Upper lobe of right lung (tissue), 1 donor: Measurements from ENCODE around the gene GABRB1. TPM values are rescaled to one million over a fixed set of nuclear protein-coding genes. Genes with fewer than 3 reads are reported as not detected.

Experiments used
- ATAC-seq: fragments of 200-7000 bp; cut with Tn5 transposase; one replicate; pipeline ENCODE4 v1.9.1; 2020; ENCODE audit warnings: mild to moderate bottlenecking, moderate library complexity
- DNase-seq: peaks from one replicate; pipeline ENCODE4 v3.0.0-alpha.2; 2020
- H3K27ac ChIP-seq: fragments of 200-600 bp; one replicate; pipeline ENCODE4 v1.8.0; 2022
- H3K27me3 ChIP-seq: fragments of 200-600 bp; one replicate; pipeline ENCODE4 v1.8.0; 2022; ENCODE audit warnings: mild to moderate bottlenecking
- H3K36me3 ChIP-seq: fragments of 200-600 bp; one replicate; pipeline ENCODE4 v1.8.0; 2022
- H3K4me1 ChIP-seq: fragments of 200-600 bp; one replicate; pipeline ENCODE4 v1.8.0; 2022
- H3K4me3 ChIP-seq: fragments of 200-600 bp; one replicate; pipeline ENCODE4 v1.8.0; 2022; ENCODE audit warnings: mild to moderate bottlenecking
- H3K9me3 ChIP-seq: fragments of 200-600 bp; one replicate; pipeline ENCODE4 v1.8.0; 2022
- CTCF ChIP-seq: fragments of 200-600 bp; IDR thresholded peaks from one replicate; pipeline ENCODE4 v1.8.0; 2022; ENCODE audit warnings: antibody characterized with exemption
- intact Hi-C: fragments of 100-400 bp; cut with DNase I; formaldehyde crosslinking; loops from one replicate; pipeline ENCODE4 v1.11.0; 2022
- total RNA-seq: library from RNA; stranded (reverse); fragmentation: NEBNext Ultra II Directional; extraction: Animal tissue kit (Norgen Biotek cat#: 25700); gene quantifications from one replicate; pipeline ENCODE4 v1.2.1, GENCODE V29; 2021
- donor health status: DM: no; HTN: yes; CAD: no; lungs with severe emphysema.

Gene GABRB1
- total RNA-seq, 1 donor from 2014 or later = not detected

- Histone ChIP-seq H3K27me3 (no peaks in the 10 kb centered on the region), H3K27ac (no peak overlapping the region), H3K9me3 (no peaks in the 10 kb centered on the region), H3K36me3 (no peaks in the 10 kb centered on the region), H3K4me1 (peaks cover 9% of the 10 kb centered on the region), H3K4me3 (no peak overlapping the region)
- ATAC-seq (no peak), DNase-seq (no peak)
- intact Hi-C loops = no loop called here
- TF ChIP-seq CTCF = no peak
Observed at GRCh38 chr4:47466056-47466785, 434.9 kb downstream of the GABRB1 start.

GRCh38 chr4:47468706-47469365, 437.5 kb downstream of the GABRB1 start:
- Histone ChIP-seq H3K4me3 (no peak overlapping the region), H3K27ac (no peak overlapping the region), H3K27me3 (no peaks in the 10 kb centered on the region), H3K36me3 (no peaks in the 10 kb centered on the region), H3K9me3 (no peaks in the 10 kb centered on the region), H3K4me1 (peaks cover 4% of the 10 kb centered on the region)
- intact Hi-C loops = no loop called here
- TF ChIP-seq CTCF = no peak
- ATAC-seq (no peak), DNase-seq (no peak)

- Histone ChIP-seq H3K4me1 (no peaks in the 10 kb centered on the region), H3K27ac (no peak overlapping the region), H3K36me3 (no peaks in the 10 kb centered on the region), H3K27me3 (no peaks in the 10 kb centered on the region), H3K9me3 (no peaks in the 10 kb centered on the region), H3K4me3 (no peak overlapping the region)
- intact Hi-C loops = no loop called here
- no peak for TF ChIP-seq CTCF
- DNase-seq (no peak), ATAC-seq (no peak)
Observed at GRCh38 chr4:47469951-47470350, 438.6 kb downstream of the GABRB1 start.

GRCh38 chr4:47471064-47471463, 439.7 kb downstream of the GABRB1 start:
- H3K4me3 ChIP-seq = no peak overlapping the region
- DNase-seq = no peak
- intact Hi-C loops = no loop called here
- no peaks in the 10 kb centered on the region for H3K9me3 ChIP-seq
- H3K4me1 ChIP-seq = no peaks in the 10 kb centered on the region
- no peaks in the 10 kb centered on the region for H3K36me3 ChIP-seq
- no peak overlapping the region for H3K27ac ChIP-seq
- no peak for ATAC-seq
- no peaks in the 10 kb centered on the region for H3K27me3 ChIP-seq
- no peak for TF ChIP-seq CTCF

GRCh38 chr4:47471591-47471990, 440.2 kb downstream of the GABRB1 start:
- Histone ChIP-seq H3K4me3 (no peak overlapping the region), H3K36me3 (no peaks in the 10 kb centered on the region), H3K27ac (no peak overlapping the region), H3K4me1 (no peaks in the 10 kb centered on the region), H3K27me3 (no peaks in the 10 kb centered on the region), H3K9me3 (no peaks in the 10 kb centered on the region)
- TF ChIP-seq CTCF = no peak
- intact Hi-C loops = no loop called here
- ATAC-seq (no peak), DNase-seq (no peak)
